Choroid plexus epithelial cell (primary cell): ENCODE measurements around the gene TTBK2.
"Not testable (repeated sequence)": the region's sequence is repeated elsewhere in the genome, so short reads cannot be mapped to it uniquely, and the experiment has no call there.

Experiments used
- DNase-seq: peaks from one replicate; pipeline ENCODE4 v3.0.0-alpha.2; 2010; ENCODE audit warnings: low read depth
- H3K4me3 ChIP-seq: 2 replicates; pipeline ENCODE4 v1.5.1; 2011; ENCODE audit warnings: low read depth, mild to moderate bottlenecking, control low read depth, low read length, moderate library complexity
- CTCF ChIP-seq: conservative IDR thresholded peaks from 2 replicates; pipeline ENCODE4 v1.5.1; 2011; ENCODE audit warnings: low read depth, mild to moderate bottlenecking, control low read depth, inconsistent platforms, low read length, moderate library complexity

The TTBK2 gene

DNA sequence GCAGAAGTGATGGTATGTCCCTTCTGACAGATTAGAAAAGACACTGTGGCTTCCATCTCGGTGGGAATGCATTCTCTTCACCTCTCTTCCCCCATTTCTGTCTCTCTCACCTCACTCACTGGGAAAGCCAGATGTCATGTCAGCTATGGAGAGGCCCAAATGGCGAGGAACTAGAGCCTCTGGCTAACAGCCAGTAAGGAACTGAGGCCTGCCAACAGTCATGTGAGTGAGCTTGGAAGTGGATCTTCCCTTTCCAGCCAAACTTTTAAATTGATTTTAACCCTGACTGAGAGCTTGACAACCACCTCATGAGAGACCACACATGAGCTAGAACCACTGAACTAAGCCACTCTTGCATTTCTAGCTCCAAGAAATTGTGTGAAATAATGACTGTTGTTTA lies 148.4 kb downstream of the TTBK2 start:
- DNase-seq = no peak
- TF ChIP-seq CTCF = no peak
- H3K4me3 ChIP-seq = no peak overlapping the region

GRCh38 chr15:42766109-42766508 lies 154.5 kb downstream of the TTBK2 start:
- DNase-seq, H3K4me3 ChIP-seq: not testable (repeated sequence)

GRCh38 chr15:42764154-42764731 lies 156.3 kb downstream of the TTBK2 start:
- DNase-seq, H3K4me3 ChIP-seq: not testable (repeated sequence)

DNA sequence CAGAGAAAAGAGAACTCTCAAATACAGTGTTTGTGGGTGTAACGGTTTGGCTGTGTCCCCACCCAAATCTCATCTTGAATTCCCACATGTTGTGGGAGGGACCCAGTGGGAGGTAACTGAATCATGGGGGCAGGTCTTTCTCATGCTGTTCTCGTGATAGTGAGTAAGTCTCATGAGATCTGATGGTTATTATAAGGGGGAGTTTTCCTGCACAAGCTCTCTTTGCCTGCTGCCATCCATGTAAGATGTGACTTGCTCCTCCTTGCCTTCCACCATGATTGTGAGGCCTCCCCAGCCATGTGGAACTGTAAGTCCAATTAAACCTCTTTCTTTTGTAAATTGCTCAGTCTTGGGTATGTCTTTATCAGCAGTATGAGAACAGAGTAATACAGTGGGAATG lies 158.8 kb downstream of the TTBK2 start:
- H3K4me3 ChIP-seq, DNase-seq: not testable (repeated sequence)

- no peak for TF ChIP-seq CTCF
- DNase-seq = no peak
- no peak overlapping the region for H3K4me3 ChIP-seq
Observed at GRCh38 chr15:42760759-42761158, 159.8 kb downstream of the TTBK2 start.

DNA sequence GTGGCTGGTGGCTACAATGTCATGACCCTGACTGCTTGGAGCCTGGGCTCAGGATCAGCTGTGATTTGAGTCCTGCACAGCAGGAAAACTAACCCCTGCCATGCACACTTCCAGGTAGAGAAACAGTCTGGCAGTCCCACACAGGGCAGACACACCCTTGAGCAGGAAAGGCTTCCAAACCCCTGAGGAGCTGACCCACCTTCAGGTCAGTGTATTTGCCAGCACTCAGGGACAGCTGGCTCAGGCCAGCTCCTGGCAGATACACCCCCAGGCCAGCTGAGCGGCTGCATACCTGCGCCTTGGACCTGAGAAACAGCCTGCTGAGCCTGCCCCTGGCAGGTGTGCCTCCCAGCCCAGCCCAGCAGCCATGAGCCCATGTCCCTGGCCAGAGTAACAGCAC lies 161.5 kb downstream of the TTBK2 start:
- no peak for DNase-seq
- no peak for TF ChIP-seq CTCF
- H3K4me3 ChIP-seq = no peak overlapping the region

GRCh38 chr15:42750306-42750705 lies 170.3 kb downstream of the TTBK2 start:
- TF ChIP-seq CTCF = no peak
- no peak for DNase-seq
- H3K4me3 ChIP-seq = no peak overlapping the region

GRCh38 chr15:42749266-42749665 lies 171.3 kb downstream of the TTBK2 start:
- no peak for TF ChIP-seq CTCF
- DNase-seq = no peak
- no peak overlapping the region for H3K4me3 ChIP-seq

DNA sequence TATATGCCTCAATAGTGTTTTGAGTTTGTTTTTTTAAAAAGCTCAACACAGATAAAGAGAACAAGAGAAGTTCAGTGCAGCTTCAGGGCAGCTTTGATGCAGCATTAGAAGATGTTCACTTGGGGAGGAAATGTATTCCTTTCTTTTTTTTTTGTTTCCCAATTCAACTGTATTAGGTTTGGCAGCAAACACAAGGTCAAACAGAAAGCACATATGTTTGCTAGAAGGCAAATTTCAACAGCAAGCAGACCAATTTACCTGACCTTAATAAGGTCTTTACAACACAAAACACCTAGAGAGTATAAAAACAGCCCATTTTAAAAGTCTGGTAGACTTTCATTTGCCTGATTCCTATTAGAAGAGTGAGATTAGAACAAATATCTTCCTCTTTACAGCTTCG lies 176.4 kb downstream of the TTBK2 start:
- H3K4me3 ChIP-seq = no peak overlapping the region
- no peak for DNase-seq
- no peak for TF ChIP-seq CTCF
